DOHH2 (cell line): ENCODE measurements around the gene RHOC.

Source experiments
- H3F3A ChIP-seq: fragments of 200-600 bp; sonication (generic), shearing (Covaris generic); 2 replicates; pipeline ENCODE4 v1.6.0; 2016; ENCODE audit warnings: antibody characterized with exemption, mild to moderate bottlenecking; ENCODE audit not compliant: control insufficient read depth, insufficient read depth
- H3K27ac ChIP-seq: fragments of 200-600 bp; sonication (generic); 2 replicates; pipeline ENCODE4 v1.5.1; 2014; ENCODE audit warnings: low read depth, mild to moderate bottlenecking, low read length, moderate library complexity
- H3K27me3 ChIP-seq: fragments of 200-600 bp; sonication (generic); 2 replicates; pipeline ENCODE4 v1.6.1; 2014; ENCODE audit warnings: mild to moderate bottlenecking, low read length, mixed read lengths; ENCODE audit not compliant: control insufficient read depth
- H3K36me3 ChIP-seq: fragments of 200-600 bp; sonication (generic); 2 replicates; pipeline ENCODE4 v1.6.1; 2014; ENCODE audit warnings: mild to moderate bottlenecking, low read length, moderate library complexity, mixed read lengths; ENCODE audit not compliant: control insufficient read depth
- H3K4me1 ChIP-seq: fragments of 200-600 bp; sonication (generic); 2 replicates; pipeline ENCODE4 v1.6.1; 2014; ENCODE audit warnings: mild to moderate bottlenecking, low read length, mixed read lengths; ENCODE audit not compliant: control insufficient read depth
- H3K4me2 ChIP-seq: fragments of 200-600 bp; sonication (generic); 2 replicates; pipeline ENCODE4 v1.6.0; 2014; ENCODE audit warnings: mild to moderate bottlenecking, low read length, moderate library complexity
- H3K4me3 ChIP-seq: fragments of 200-600 bp; sonication (generic); 2 replicates; pipeline ENCODE4 v1.5.1; 2014; ENCODE audit warnings: mild to moderate bottlenecking, low read length, mixed read lengths
- H3K79me2 ChIP-seq: fragments of 200-600 bp; sonication (generic); 2 replicates; pipeline ENCODE4 v1.6.1; 2014; ENCODE audit warnings: mild to moderate bottlenecking, low read length, mixed read lengths; ENCODE audit not compliant: control insufficient read depth
- H3K9me2 ChIP-seq: fragments of 200-600 bp; sonication (generic); replicated peaks from 2 replicates; pipeline ENCODE4 v1.6.1; 2014; ENCODE audit warnings: mild to moderate bottlenecking, low read length, mixed read lengths; ENCODE audit not compliant: control insufficient read depth
- H3K9me3 ChIP-seq: fragments of 200-600 bp; sonication (generic); 2 replicates; pipeline ENCODE4 v1.6.1; 2014; ENCODE audit warnings: antibody characterized with exemption, low read length, mixed read lengths; ENCODE audit not compliant: control insufficient read depth, insufficient read depth
- H4K20me1 ChIP-seq: fragments of 200-600 bp; sonication (generic); 2 replicates; pipeline ENCODE4 v1.6.0; 2014; ENCODE audit warnings: low read depth, mild to moderate bottlenecking, antibody characterized with exemption, low read length, moderate library complexity; ENCODE audit not compliant: control insufficient read depth, insufficient read depth
- EZH2phosphoT487 ChIP-seq: fragments of 200-600 bp; sonication (generic); IDR thresholded peaks from 2 replicates; pipeline ENCODE4 v1.6.1; 2017; ENCODE audit warnings: borderline replicate concordance, mild to moderate bottlenecking, antibody characterized with exemption, low read length, moderate library complexity, mixed read lengths
- TF ChIP-seq, protein P1 (sequence below): fragments of 200-600 bp; sonication (generic); IDR thresholded peaks from one replicate; pipeline ENCODE4 v1.5.1; 2014; ENCODE audit warnings: antibody characterized with exemption, mild to moderate bottlenecking, low read depth, low read length; ENCODE audit not compliant: poor library complexity, severe bottlenecking

The RHOC gene

DNA sequence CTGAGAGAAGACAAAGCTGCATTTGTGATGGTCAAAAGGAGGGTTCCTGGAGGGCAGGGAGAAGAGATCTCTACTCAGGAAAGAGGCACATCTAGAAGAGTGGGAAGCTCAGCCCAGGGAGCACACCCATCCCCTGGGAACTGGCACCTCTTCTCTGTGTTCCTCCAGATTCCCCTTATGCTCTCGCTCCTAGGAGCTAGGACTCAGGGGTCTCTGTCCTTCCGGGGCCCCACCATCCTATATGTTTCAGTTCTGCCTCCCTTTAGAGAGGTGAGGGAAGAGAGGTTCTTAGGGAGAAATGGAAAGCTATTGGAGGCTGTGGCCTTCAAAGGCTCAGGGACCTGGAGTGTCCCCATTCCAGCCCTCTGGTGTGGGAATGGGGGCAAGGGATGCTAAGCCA, 12.8 kb upstream of the RHOC start:
- no peak for TF ChIP-seq EZH2phosphoT487
- TF ChIP-seq, protein P1, sequence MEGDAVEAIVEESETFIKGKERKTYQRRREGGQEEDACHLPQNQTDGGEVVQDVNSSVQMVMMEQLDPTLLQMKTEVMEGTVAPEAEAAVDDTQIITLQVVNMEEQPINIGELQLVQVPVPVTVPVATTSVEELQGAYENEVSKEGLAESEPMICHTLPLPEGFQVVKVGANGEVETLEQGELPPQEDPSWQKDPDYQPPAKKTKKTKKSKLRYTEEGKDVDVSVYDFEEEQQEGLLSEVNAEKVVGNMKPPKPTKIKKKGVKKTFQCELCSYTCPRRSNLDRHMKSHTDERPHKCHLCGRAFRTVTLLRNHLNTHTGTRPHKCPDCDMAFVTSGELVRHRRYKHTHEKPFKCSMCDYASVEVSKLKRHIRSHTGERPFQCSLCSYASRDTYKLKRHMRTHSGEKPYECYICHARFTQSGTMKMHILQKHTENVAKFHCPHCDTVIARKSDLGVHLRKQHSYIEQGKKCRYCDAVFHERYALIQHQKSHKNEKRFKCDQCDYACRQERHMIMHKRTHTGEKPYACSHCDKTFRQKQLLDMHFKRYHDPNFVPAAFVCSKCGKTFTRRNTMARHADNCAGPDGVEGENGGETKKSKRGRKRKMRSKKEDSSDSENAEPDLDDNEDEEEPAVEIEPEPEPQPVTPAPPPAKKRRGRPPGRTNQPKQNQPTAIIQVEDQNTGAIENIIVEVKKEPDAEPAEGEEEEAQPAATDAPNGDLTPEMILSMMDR = no peak
- Histone ChIP-seq H3F3A (no peaks in the 10 kb centered on the region), H3K4me3 (no peak overlapping the region), H3K9me3 (no peaks in the 10 kb centered on the region), H3K27me3 (peaks cover 25% of the 10 kb centered on the region), H3K9me2 (no peaks in the 10 kb centered on the region), H4K20me1 (no peaks in the 10 kb centered on the region), H3K27ac (no peak overlapping the region), H3K36me3 (no peaks in the 10 kb centered on the region), H3K79me2 (no peaks in the 10 kb centered on the region), H3K4me2 (no peak overlapping the region), H3K4me1 (peaks cover 24% of the 10 kb centered on the region)

DNA sequence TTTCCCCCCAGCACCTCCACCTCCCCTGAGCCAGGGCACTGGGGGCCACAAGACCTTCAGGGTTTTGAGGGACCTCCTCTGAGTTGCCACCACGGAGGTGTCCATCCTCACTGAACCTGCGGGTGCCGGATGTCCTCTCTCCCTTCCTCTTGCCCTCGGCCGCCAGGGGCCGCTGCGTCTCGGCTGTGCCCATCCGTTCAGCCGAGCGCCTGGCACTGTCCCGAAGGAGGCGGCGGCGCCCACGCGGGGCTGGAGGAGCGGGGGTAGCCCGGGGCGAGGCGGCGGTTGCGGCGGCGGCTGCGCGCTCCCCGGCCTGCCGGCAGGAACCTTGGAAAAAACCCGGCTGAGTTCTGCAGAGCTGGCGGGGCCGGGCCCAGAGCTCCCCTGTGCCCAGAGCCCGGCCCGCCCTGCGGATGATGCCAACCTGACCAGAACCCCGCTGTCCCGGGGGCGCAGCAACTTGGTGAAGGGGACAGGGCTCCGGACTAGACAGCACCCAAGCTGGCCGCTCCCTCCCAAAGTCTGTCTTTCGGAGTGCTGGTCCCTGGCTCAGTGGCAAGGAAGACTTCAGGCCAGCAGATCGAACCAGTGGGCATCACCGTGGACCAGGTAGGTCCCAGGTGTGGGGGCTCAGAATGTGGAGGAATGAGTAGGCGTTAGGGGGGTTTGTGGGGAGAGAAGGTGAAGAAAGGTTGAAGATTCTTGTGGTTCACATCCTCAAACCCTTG, 11.9 kb upstream of the RHOC start:
- H4K20me1 ChIP-seq = no peaks in the 10 kb centered on the region
- 0 out of 2 replicates have a peak overlapping the region, but pooled peaks have one; percentile 19 for H3K4me3 ChIP-seq
- no peaks in the 10 kb centered on the region for H3K9me3 ChIP-seq
- H3K36me3 ChIP-seq = no peaks in the 10 kb centered on the region
- peak overlapping the region; percentile 41 for H3K4me2 ChIP-seq
- TF ChIP-seq EZH2phosphoT487 = no peak
- TF ChIP-seq, protein P1 = peak; percentile 81
- peaks cover 33% of the 10 kb centered on the region for H3K4me1 ChIP-seq
- no peak overlapping the region for H3K27ac ChIP-seq
- H3K79me2 ChIP-seq = no peaks in the 10 kb centered on the region
- no peaks in the 10 kb centered on the region for H3F3A ChIP-seq
- no peaks in the 10 kb centered on the region for H3K9me2 ChIP-seq
- H3K27me3 ChIP-seq = peaks cover 27% of the 10 kb centered on the region

DNA sequence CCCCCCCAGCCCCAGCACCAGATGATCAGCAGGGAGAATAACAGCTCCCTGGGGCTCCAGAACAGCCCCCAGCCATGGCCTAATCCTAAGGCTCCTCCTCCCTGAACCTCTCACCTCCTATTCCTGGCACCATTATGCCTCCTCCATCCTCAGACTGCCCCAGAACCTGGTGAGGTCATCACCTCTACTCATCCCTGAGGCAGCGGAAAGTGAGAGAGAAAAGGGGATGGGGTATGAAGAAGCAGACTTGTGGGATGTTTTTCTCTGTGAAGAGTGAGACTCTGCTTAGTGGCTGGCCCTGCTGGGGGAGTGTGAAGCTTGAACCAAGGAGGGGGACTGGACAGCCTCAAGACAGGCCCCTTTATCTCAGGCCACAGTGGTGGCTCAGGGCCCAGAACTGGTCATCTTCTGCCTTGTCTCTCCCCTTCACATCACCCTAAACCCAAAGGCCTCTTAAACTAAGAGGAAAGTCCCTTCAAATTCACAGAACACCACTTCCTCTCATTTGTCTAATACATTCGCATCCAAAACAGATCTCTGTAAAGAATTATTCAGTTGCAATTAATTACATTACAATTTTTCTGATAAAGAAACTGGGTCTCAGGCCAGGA, 10.4 kb upstream of the RHOC start:
- Histone ChIP-seq H3K9me2 (no peaks in the 10 kb centered on the region), H3K4me3 (no peak overlapping the region), H3K27me3 (peaks cover 23% of the 10 kb centered on the region), H3F3A (0 out of 2 replicates have a peak, but pooled peaks cover 2% of the 10 kb centered on the region), H3K79me2 (no peaks in the 10 kb centered on the region), H3K9me3 (no peaks in the 10 kb centered on the region), H3K36me3 (no peaks in the 10 kb centered on the region), H3K4me1 (peaks cover 33% of the 10 kb centered on the region), H3K27ac (no peak overlapping the region), H3K4me2 (no peak overlapping the region), H4K20me1 (0 out of 2 replicates have a peak, but pooled peaks cover 4% of the 10 kb centered on the region)
- TF ChIP-seq, protein P1 = no peak
- no peak for TF ChIP-seq EZH2phosphoT487
